ENCODE results near the gene NLN. TPM values are rescaled to one million over a fixed set of nuclear protein-coding genes. Genes with fewer than 3 reads are reported as not detected.
A peak's percentile ranks its signal among the peaks of the same experiment; 100 is the strongest.
"Not testable (repeated sequence)": the region's sequence is repeated elsewhere in the genome, so short reads cannot be mapped to it uniquely, and the experiment has no call there.

NLN gene
- total RNA-seq, 1 donor from 2014 or later: 64.4 TPM

- FAIRE-seq (no peak), DNase-seq (ENCODE audit: low spot score in 2 of 2) (no peak)
These were observed 8.9 kb downstream of the NLN start for GRCh38 chr5:65730910-65731309.

DNA sequence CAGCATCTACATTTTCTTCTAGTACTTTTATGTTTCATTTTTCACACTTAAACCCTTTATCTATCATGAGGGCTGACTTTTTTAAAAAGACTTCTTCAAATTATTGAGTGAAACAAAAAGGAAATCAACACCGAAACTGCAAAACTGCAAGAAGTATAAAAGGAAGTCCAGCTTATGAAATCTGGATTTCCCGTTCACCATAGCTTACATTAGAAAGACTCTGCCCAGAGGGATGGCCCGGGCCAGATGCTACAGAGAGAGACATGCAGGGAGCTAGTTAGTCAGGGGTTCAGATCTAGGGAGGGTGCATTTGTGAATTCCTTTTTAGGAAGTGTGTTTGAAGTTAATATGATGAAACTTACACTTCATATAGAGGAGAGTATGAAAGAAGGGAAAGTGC lies 10.0 kb downstream of the NLN start:
- not testable (repeated sequence) for DNase-seq (ENCODE audit: low spot score in 2 of 2); FAIRE-seq

GRCh38 chr5:65734196-65734775 lies 12.3 kb downstream of the NLN start:
- not testable (repeated sequence) for DNase-seq (ENCODE audit: low spot score in 2 of 2); FAIRE-seq

GRCh38 chr5:65734921-65735320 lies 12.9 kb downstream of the NLN start:
- FAIRE-seq: no peak
- no peak for DNase-seq (ENCODE audit: low spot score in 2 of 2)

GRCh38 chr5:65736011-65736410 lies 14.0 kb downstream of the NLN start:
- no peak for FAIRE-seq
- DNase-seq (ENCODE audit: low spot score in 2 of 2): no peak

DNA sequence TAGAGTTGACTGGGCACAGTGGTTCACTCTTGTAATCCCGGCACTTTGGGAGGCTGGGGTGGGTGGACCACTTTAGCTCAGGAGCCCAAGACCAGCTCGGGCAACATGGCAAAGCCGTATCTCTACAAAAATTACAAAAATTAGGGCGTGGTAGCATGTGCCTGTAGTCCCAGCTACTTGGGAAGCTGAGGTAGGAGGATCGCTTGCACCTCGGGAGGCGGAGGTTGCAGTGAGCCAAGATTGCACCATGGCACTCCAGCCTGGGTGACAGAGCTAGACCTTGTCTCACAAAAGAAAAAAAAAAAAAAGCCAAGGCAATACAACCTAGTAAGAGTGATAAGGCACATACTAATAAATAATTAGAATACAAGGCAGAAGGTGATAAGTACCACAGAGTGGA lies 15.8 kb downstream of the NLN start:
- no peak for FAIRE-seq
- no peak for DNase-seq (ENCODE audit: low spot score in 2 of 2)

- FAIRE-seq: no peak
- no peak for DNase-seq (ENCODE audit: low spot score in 2 of 2)
These were observed 16.3 kb downstream of the NLN start for GRCh38 chr5:65738305-65738704.

DNA sequence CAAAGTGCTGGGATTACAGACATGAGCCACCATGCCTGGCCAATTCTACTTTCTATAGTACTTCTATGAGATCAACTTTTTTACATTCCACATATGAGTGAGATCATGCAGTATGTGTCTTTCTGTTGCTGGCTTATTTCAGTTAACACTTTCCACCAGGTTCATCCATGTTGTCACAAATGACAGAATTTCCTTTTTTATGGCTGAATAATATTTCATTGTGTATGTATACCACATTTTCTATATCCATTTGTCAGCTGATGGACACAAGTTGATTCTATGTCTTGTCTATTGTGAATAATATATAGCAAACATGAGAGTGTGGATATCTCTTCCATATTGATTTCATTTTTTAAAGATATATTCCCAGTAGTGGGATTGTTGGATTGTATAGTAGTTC lies 17.2 kb downstream of the NLN start:
- FAIRE-seq (no peak), DNase-seq (ENCODE audit: low spot score in 2 of 2) (no peak)

DNA sequence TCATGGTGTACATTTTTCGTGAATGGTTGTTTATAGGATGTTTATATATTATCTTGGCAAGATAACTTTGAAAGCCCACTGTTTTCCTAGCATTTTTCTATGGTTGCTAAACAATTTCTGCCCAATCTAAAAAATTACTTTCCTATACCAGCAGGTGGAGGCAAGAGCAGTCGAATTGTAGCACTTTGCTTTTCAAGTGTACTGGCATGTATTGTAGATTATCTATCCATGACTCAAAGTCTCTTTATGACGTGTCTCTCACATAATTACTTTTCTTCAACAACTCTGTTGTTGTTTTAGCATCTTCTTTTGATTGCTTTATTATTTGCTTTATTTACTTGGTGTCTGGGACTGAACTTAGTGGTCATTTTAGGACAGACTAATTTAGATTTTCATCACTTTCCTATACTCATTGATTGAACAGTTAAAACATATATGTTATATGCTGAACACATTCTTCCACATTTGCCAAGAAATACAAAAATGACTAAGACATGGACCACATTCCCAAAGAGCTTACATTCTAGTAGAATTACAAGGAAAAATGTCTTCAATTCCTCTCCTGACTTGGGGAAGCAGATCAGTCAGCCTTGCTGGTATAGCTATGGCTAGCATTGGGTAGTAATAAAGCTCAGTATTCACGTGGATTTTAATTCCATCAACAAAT lies 20.7 kb downstream of the NLN start:
- FAIRE-seq (no peak), DNase-seq (ENCODE audit: low spot score in 2 of 2) (peak in 1 of 2 donors; percentile 45)

DNA sequence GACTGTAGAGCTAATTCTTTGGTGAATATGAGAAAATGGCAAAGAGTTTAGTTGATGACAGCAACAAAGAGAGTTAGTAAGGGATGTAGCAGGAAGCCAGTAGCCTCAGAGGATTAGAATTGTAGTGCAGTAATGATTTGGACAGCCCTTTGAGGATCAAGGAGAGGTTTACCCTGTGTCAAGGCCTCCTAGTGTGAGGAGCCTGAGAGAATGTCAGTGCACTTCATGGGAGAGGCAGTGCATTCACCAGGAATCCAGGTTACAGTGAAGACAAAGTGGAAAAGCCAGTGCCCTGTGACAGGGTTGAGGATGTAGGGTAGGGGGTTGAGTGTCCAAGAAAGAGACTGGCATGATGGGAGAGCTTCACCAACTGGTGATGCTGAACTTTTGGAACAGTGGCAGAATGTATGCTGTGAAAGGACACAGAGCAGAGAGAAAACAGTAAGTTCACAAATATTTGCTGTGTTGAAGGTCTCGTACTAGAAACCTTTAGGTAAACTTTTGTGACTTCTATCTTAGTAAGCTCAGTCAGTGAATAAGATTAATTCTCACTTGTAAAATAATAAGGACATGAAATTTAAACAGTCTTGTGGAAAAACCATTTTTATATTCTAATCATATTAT lies 27.3 kb downstream of the NLN start:
- DNase-seq (ENCODE audit: low spot score in 2 of 2): no peak
- FAIRE-seq: no peak

- DNase-seq (ENCODE audit: low spot score in 2 of 2) (no peak), FAIRE-seq (no peak)
These were observed 28.0 kb downstream of the NLN start for GRCh38 chr5:65749956-65750355.

GRCh38 chr5:65750938-65751337 lies 28.9 kb downstream of the NLN start:
- DNase-seq (ENCODE audit: low spot score in 2 of 2) (no peak), FAIRE-seq (no peak)

DNA sequence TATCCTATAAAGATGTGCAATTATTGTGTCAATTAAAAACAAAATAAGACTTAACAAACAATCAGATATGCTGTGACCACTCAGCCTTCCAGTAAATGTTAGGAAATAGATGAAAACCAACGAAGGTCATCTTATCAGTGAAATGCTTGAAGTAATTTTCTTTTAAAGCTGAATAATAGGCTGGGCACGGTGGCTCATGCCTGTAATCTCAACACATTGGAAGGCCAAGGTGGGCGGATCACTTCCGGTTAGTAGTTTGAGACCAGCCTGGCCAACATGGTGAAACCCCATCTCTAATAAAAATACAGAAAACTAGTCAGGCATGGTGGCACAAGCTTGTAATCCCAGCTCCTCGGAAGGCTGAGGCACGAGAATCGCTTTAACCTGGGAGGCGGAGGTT lies 31.2 kb downstream of the NLN start:
- FAIRE-seq: no peak
- DNase-seq (ENCODE audit: low spot score in 2 of 2): no peak

DNA sequence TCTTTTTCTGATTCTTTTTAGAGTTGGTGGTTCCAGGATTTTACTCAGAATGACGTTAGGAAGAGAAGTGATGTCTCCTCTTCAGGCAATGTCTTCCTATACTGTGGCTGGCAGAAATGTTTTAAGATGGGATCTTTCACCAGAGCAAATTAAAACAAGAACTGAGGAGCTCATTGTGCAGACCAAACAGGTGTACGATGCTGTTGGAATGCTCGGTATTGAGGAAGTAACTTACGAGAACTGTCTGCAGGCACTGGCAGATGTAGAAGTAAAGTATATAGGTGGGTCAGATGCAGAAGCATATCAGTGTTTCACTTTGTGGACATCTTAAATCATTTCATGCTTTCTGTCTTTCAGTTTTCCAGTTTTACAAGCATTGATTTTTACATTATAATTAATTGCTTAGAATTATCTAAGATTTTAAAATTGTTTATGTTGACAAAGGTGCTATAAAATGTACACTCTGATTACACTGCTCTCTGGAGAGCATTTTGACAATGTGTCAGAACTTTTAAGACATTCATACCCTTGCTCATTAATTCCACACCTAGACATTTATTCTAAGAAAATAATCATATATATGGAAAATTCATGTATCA lies 36.6 kb downstream of the NLN start:
- FAIRE-seq (no peak), DNase-seq (ENCODE audit: low spot score in 2 of 2) (no peak)

GRCh38 chr5:65760504-65761275 lies 38.7 kb downstream of the NLN start:
- DNase-seq (ENCODE audit: low spot score in 2 of 2): peak; percentile 19 to 31
- peak; percentile 93 for FAIRE-seq

DNA sequence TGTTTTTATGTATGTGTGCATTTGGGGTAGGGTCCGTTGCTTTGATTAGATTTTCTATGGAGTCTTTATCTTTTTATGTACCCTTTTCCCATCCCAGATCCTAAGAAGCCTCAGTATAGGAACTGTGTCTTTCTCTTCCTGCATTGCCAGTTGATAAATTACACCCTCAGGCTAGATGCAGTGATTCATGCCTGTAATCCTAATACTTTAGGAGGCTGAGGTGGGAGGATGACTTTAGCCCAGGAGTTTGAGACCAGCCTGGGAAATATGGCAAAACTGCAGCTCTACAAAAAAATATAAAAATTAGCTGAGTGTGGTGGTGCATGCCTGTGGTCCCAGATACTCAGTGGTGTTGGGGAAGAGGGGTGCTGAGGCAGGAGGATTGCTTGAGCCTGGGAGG lies 40.2 kb downstream of the NLN start:
- DNase-seq (ENCODE audit: low spot score in 2 of 2) (no peak), FAIRE-seq (no peak)

DNA sequence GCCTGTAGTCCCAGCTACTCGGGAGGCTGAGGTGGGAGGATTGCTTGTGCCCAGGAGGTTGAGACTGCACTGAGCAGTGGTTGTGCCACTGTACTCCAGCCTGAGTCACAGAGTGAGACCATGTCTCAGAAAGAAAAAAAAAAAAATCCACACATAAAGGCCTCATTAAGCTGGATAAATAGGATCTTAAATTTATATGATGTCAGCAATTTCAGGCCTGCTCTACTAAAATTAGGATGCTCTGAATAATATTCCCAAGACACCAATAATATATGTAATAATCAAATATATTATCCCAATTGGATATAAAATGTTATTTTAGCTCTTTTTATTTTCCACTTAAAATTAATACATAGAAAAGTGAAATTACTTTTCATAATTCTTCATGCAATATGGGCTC lies 43.6 kb downstream of the NLN start:
- DNase-seq (ENCODE audit: low spot score in 2 of 2) (no peak), FAIRE-seq (no peak)

- no peak for FAIRE-seq
- no peak for DNase-seq (ENCODE audit: low spot score in 2 of 2)
These were observed 44.2 kb downstream of the NLN start for GRCh38 chr5:65766175-65766574.

GRCh38 chr5:65766781-65767180 lies 44.8 kb downstream of the NLN start:
- FAIRE-seq: no peak

GRCh38 chr5:65767565-65767964 lies 45.6 kb downstream of the NLN start:
- FAIRE-seq: no peak

More at GRCh38 chr5:65766781-65767180, 44.8 kb downstream of the NLN start:
- no peak for DNase-seq (ENCODE audit: low spot score in 2 of 2)

More at GRCh38 chr5:65767565-65767964, 45.6 kb downstream of the NLN start:
- DNase-seq (ENCODE audit: low spot score in 2 of 2): no peak
